Mammary epithelial cell (primary cell): ENCODE measurements around the gene LARGE1.

ENCODE experiments used
- CTCF ChIP-seq, 2 donors: IDR thresholded peaks in 1 of 2; conservative IDR thresholded peaks in 1 of 2; 2 replicates each; pipeline ENCODE4 v1.5.1; 2011 to 2012; ENCODE audit warnings: inconsistent platforms in 2 of 2, low read length in 2 of 2, mild to moderate bottlenecking in 2 of 2, control low read depth in 1 of 2, low read depth in 1 of 2; ENCODE audit not compliant: insufficient read depth in 1 of 2; ENCODE audit errors: extremely low read depth in 1 of 2
- EZH2 ChIP-seq: IDR thresholded peaks from 2 replicates; pipeline ENCODE4 v1.6.1; 2012; ENCODE audit warnings: low read length, inconsistent platforms, borderline replicate concordance

DNA sequence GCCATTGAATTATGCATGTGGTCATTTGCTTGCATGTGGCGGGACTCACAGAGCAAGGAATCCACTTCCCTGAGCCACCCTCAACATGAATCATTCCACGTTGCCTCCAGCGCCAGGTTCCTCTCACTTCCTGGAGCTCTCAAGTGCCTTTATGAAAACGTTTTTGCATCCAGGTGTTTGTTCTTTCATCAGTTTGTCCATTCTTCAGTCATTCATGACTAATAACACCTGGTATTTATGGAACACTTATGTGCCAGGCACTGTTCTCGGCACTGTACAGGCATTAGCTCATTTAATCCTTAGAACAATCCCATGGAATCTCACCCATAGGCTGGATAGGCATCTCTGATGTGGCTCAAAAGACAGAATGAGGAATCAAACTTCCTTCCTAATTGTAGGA is 606.0 kb downstream of the LARGE1 start:
- no peak for TF ChIP-seq EZH2
- no peak for TF ChIP-seq CTCF (conservative IDR thresholded peaks at IDR 0.05 in 1 of 2, IDR thresholded peaks at IDR 0.05 in 1 of 2; ENCODE audit: extremely low read depth in 1 of 2, insufficient read depth in 1 of 2, low read depth in 1 of 2, low read length in 2 of 2)
